AG04450 (cell line): Measurements from ENCODE around the gene FAM98C. TPM values are rescaled to one million over a fixed set of nuclear protein-coding genes. Genes with fewer than 3 reads are reported as not detected.

ENCODE experiments used
- CTCF ChIA-PET: fragments of 300-600, 350-600 bp; formaldehyde crosslinking; extraction: SDS; loops from one replicate; lab custom pipeline; 2022; ENCODE audit warnings: antibody characterized with exemption, inconsistent platforms; lab: Charles Lee
- POLR2A ChIA-PET: fragments of 350-600 bp; formaldehyde crosslinking; extraction: SDS; loops from one replicate; lab custom pipeline; 2021; ENCODE audit warnings: antibody characterized with exemption, inconsistent platforms; lab: Yijun Ruan, JAX
- DNase-seq: peaks from one replicate; pipeline ENCODE4 v3.0.0-alpha.2; 2011; ENCODE audit warnings: low read depth, low spot score
- H3K27ac ChIP-seq: one replicate; pipeline ENCODE4 v1.5.1; 2012; ENCODE audit warnings: low read depth, low read length, control low read depth
- H3K27me3 ChIP-seq: one replicate; pipeline ENCODE4 v1.6.0; 2012; ENCODE audit warnings: low read length; ENCODE audit not compliant: control insufficient read depth, insufficient read depth
- H3K4me3 ChIP-seq: 2 replicates; pipeline ENCODE4 v1.5.1; 2011; ENCODE audit warnings: mild to moderate bottlenecking, low read depth, low read length, control low read depth
- H3K9me3 ChIP-seq: 2 replicates; pipeline ENCODE4 v1.5.1; 2012; ENCODE audit warnings: low read length; ENCODE audit not compliant: control insufficient read depth, insufficient read depth
- CTCF ChIP-seq: IDR thresholded peaks from 2 replicates; pipeline ENCODE4 v1.5.1; 2011; ENCODE audit warnings: low read depth, low read length, control low read depth, inconsistent platforms
- polyA plus RNA-seq: library from polyadenylated mRNA; depleted of rRNA; stranded (reverse); fragments of >200 nt; gene quantifications from 2 replicates; pipeline ENCODE4 v1.2.3, GENCODE V29; 2011

FAM98C gene
- polyA plus RNA-seq, 1 experiment: 5.0 TPM

DNA sequence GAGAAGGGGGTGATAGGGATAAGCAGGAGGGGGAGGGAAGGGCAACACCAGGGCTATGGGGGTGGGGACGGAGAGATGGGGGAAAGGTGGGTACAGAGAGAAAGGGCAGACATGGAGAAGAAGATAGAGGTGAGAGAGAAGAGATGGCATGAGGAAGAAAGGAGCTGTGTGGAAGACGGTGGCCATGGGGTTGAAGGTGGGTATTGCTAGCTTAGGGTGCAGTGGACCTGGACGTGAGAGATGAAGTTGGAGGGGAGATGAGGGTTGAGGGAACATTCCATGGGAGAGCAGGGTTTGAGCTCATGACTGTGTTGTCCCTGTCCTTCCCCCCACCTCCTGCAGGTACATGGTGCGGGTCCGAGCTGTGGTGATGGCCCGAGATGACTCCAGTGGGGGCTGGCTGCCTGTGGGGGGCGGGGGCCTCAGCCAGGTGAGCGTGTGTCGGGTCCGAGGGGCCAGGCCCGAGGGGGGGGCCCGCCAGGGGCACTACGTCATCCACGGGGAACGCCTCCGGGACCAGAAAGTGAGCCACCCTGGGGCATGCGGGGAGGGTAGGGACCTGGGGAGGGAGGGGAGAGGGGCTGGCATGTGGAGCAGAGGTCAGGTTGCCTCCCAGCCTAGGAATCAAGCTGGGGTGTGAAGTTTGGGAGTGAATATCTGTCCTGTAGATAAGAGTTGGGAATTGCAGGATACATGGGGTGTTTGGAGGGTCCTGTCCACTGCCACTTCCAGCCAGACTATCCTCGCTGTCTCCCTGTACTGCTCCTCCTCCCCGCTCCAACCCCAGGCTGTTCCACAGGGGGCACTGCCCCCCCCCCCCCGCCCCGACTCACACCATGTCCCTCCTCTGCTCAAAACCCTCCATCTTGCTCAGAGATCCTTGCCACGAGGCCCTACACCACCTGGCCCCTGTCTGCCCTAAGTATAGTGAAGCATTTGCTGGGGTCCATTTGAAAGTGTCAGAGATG lies 12.7 kb upstream of the FAM98C start:
- Histone ChIP-seq H3K27ac (no peak overlapping the region), H3K27me3 (no peaks in the 10 kb centered on the region), H3K4me3 (peak overlapping the region; percentile 93), H3K9me3 (peaks cover 11% of the 10 kb centered on the region; the same call in 1 of the 2 replicates)
- ChIA-PET CTCF (interaction anchor here (0.5 to 2.7 kb wide), 7 partner anchors 10 to 1517 kb away, joined by 3 to 41 read pairs (median 4); partner anchors contain the start of genes CATSPERG and FAM98C), POLR2A (interaction anchor here (3.5 kb wide), 2 partner anchors 13 to 15 kb away, joined by 29 to 49 read pairs; partner anchors contain the start of genes FAM98C and PSMD8)
- DNase-seq: no peak
- TF ChIP-seq CTCF: no peak

DNA sequence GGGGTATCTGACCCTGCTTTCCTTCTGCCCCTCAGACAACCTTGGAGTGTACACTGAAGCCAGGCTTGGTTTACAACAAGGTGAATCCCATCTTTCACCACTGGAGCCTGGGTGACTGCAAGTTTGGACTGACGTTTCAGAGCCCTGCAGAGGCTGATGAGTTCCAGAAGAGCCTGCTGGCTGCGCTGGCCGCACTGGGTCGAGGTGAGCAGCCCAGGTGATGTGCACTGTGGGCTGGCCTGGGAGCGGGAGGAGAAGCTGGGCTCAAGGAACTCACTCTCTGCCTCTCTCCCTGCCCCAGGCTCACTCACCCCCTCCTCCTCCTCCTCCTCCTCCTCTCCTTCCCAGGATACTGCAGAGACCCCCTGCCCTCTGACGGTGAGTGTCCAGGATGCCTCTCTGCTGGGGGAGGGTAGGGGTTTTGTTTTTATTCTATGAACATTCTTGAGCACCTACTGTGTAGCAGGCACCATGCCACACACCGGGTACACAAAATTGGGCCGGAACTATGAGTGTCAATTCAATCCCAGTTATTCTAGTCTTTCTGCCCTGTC lies 10.9 kb upstream of the FAM98C start:
- ChIA-PET CTCF (interaction anchor here (0.9 kb wide), 1 partner anchor 11 kb away, joined by 5 read pairs; the partner anchor contains the start of gene FAM98C), POLR2A (interaction anchor here (1.2 kb wide), 1 partner anchor 11 kb away, joined by 6 read pairs; the partner anchor contains the start of gene FAM98C)
- H3K27me3 ChIP-seq: no peaks in the 10 kb centered on the region
- no peak overlapping the region for H3K27ac ChIP-seq
- no peak for TF ChIP-seq CTCF
- H3K9me3 ChIP-seq: peaks cover 7% of the 10 kb centered on the region; the same call in 1 of the 2 replicates
- no peak for DNase-seq
- no peak overlapping the region for H3K4me3 ChIP-seq

DNA sequence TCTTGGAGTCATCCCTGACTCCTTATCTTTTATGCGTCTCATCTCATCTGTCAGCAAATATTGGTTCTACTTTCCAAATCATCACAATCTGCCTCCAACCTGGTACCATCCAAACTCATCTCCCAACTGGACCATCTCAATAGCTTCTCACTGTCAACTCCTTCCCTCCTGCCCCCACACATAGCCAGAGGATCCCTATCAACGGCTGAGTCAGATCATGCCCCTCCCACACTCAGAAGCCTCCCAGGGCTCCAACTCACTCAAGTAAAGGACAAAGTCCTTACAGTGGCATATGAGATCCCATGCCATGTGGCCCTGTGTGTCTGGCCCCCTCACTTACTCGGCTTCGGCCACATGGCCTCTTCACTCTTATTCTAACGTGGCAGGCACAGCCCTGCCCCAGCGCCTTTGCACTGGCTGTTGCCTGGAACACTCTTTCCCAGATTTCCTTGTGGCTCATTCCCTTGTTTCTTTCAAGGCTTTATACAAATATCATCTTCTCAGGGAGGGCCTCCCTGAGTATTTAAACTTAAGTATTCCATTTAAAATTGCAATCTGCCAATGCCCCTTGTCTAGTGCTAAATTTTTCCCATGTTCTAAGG lies 10.1 kb upstream of the FAM98C start:
- ChIA-PET POLR2A (interaction anchor here (1.2 kb wide), 1 partner anchor 10 kb away, joined by 6 read pairs; the partner anchor contains the start of gene FAM98C), CTCF (interaction anchor here (0.7 to 1.6 kb wide), 3 partner anchors 10 to 72 kb away, joined by 4 to 18 read pairs (median 5); partner anchors contain the start of gene FAM98C)
- Histone ChIP-seq H3K27ac (no peak overlapping the region), H3K27me3 (no peaks in the 10 kb centered on the region), H3K4me3 (no peak overlapping the region), H3K9me3 (peaks cover 7% of the 10 kb centered on the region; the same call in 1 of the 2 replicates)
- DNase-seq: no peak
- TF ChIP-seq CTCF: no peak

DNA sequence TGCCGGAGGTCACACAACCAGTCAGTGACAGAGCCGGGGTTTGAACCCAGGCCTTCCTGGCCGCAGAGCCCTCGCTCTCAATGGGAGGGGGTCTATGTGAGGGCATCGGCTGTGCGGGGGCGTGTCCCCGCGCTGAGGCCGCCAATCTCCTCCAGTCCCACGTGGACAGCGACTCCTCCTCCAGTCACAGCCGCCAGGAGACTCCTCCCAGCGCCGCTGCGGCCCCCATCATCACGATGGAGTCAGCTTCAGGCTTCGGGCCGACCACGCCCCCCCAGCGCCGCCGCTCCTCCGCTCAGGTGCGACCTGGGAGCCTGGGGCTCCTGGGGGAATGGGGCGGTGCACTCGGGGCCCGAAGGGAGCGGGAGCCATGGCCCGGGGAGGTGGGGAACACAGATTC lies 8.4 kb upstream of the FAM98C start:
- ChIA-PET CTCF (interaction anchor here (1.3 to 1.6 kb wide), 2 partner anchors 9 to 150 kb away, joined by 3 to 18 read pairs; partner anchors contain the start of gene FAM98C), POLR2A (no interaction called here)
- H3K27ac ChIP-seq: no peak overlapping the region
- no peak overlapping the region for H3K4me3 ChIP-seq
- H3K27me3 ChIP-seq: no peaks in the 10 kb centered on the region
- TF ChIP-seq CTCF: no peak
- peaks cover 7% of the 10 kb centered on the region; the same call in 1 of the 2 replicates for H3K9me3 ChIP-seq
- no peak for DNase-seq
